CD4-positive, alpha-beta T cell (primary cell): Measurements from ENCODE around the gene FSTL5. TPM values are rescaled to one million over a fixed set of nuclear protein-coding genes. Genes with fewer than 3 reads are reported as not detected.

Experiments
- ATAC-seq: fragments of 200-7000 bp; cut with Tn5 transposase; one replicate; pipeline ENCODE4 v1.10.0; 2022; ENCODE audit warnings: mild to moderate bottlenecking; ENCODE audit not compliant: poor library complexity
- CTCF ChIA-PET: fragments of 350-600 bp; sonication (Branson Sonifier 250); formaldehyde crosslinking; loops from one replicate; lab custom pipeline; 2021; ENCODE audit warnings: antibody characterized with exemption, inconsistent platforms; lab: Charles Lee
- POLR2A ChIA-PET: fragments of 350-600 bp; sonication (Branson Sonifier 250); formaldehyde crosslinking; loops from one replicate; lab custom pipeline; 2021; ENCODE audit warnings: antibody characterized with exemption, inconsistent platforms; lab: Charles Lee
- DNase-seq, 14 experiments: peaks; one replicate each; pipeline ENCODE4 v3.0.0-alpha.2; 2013 to 2020; ENCODE audit warnings: mixed read lengths in 2 of 14
- H3K27ac ChIP-seq, 2 donors: one replicate each; pipeline versions ENCODE4 v1.5.1 to v1.7.0; 2013; ENCODE audit warnings: low read length in 2 of 2, low read depth in 1 of 2, mild to moderate bottlenecking in 1 of 2
- H3K27me3 ChIP-seq, 2 experiments: 1 replicate in 1 of 2; 2 replicates in 1 of 2; pipeline versions ENCODE4 v1.6.1 to v1.7.0; 2013; ENCODE audit warnings: low read length in 2 of 2, control low read depth in 1 of 2, mild to moderate bottlenecking in 1 of 2, moderate library complexity in 1 of 2; ENCODE audit not compliant: insufficient read depth in 2 of 2, control insufficient read depth in 1 of 2
- H3K36me3 ChIP-seq: one replicate; pipeline ENCODE4 v1.6.1; 2013; ENCODE audit warnings: low read length, control low read depth; ENCODE audit not compliant: insufficient read depth
- H3K4me1 ChIP-seq: one replicate; pipeline ENCODE4 v1.6.1; 2013; ENCODE audit warnings: low read length, control low read depth; ENCODE audit not compliant: insufficient read depth
- H3K4me3 ChIP-seq: one replicate; pipeline ENCODE4 v1.5.1; 2013; ENCODE audit warnings: mild to moderate bottlenecking, low read length, moderate library complexity
- H3K9me3 ChIP-seq, 2 experiments: 1 replicate in 1 of 2; 2 replicates in 1 of 2; pipeline versions ENCODE4 v1.6.1 to v1.7.0; 2013; ENCODE audit warnings: low read length in 2 of 2, mild to moderate bottlenecking in 2 of 2, control low read depth in 1 of 2, moderate library complexity in 1 of 2; ENCODE audit not compliant: control insufficient read depth in 1 of 2, insufficient read depth in 1 of 2
- H3K27ac Mint-ChIP-seq: one replicate; pipeline ENCODE4 v1.8.0; 2020; ENCODE audit warnings: mixed read lengths
- H3K27me3 Mint-ChIP-seq: one replicate; pipeline ENCODE4 v1.8.0; 2021; ENCODE audit warnings: mixed read lengths
- H3K36me3 Mint-ChIP-seq: one replicate; pipeline ENCODE4 v1.8.0; 2021; ENCODE audit warnings: low read depth, mixed read lengths
- H3K4me1 Mint-ChIP-seq: one replicate; pipeline ENCODE4 v1.8.0; 2021; ENCODE audit warnings: low read depth, mixed read lengths
- H3K4me3 Mint-ChIP-seq: one replicate; pipeline ENCODE4 v1.8.0; 2020; ENCODE audit warnings: mild to moderate bottlenecking, mixed read lengths
- H3K9me3 Mint-ChIP-seq: one replicate; pipeline ENCODE4 v1.8.0; 2020; ENCODE audit warnings: mixed read lengths
- CTCF ChIP-seq: fragments of 200-600 bp; IDR thresholded peaks from one replicate; pipeline ENCODE4 v1.8.0; 2022; ENCODE audit warnings: antibody characterized with exemption, mild to moderate bottlenecking
- intact Hi-C, 2 experiments: fragments of 100-400 bp; cut with DNase I in 1 of 2; cut with micrococcal nuclease in 1 of 2; formaldehyde crosslinking; loops; one replicate each; pipeline versions ENCODE4 v1.15.1 to v1.9.0; 2023 to 2025; cut with DNase I, micrococcal nuclease
- total RNA-seq, 174 experiments: library from RNA in 2 of 174; stranded (reverse) in 2 of 174; gene quantifications; one replicate each; pipeline ENCODE4 v1.2.3 and lab custom pipeline; 2021 to 2026

Gene FSTL5
- total RNA-seq, 2 experiments from 2014 or later = not detected

GRCh38 chr4:161342881-161343568 is 820.8 kb downstream of the FSTL5 start:
- ATAC-seq = no peak
- H3K27ac ChIP-seq = no peak overlapping the region
- intact Hi-C loops = no loop called here
- CTCF ChIA-PET = no interaction called here
- H3K36me3 ChIP-seq = no peaks in the 10 kb centered on the region
- Mint-ChIP-seq H3K4me1 (no peaks in the 10 kb centered on the region), H3K27me3 (no peaks in the 10 kb centered on the region), H3K36me3 (no peaks in the 10 kb centered on the region), H3K27ac (no peak overlapping the region), H3K4me3 (no peak overlapping the region), H3K9me3 (peaks cover 4% of the 10 kb centered on the region)
- no peak for DNase-seq
- H3K9me3 ChIP-seq = no peaks in the 10 kb centered on the region
- no peak for TF ChIP-seq CTCF
- no peaks in the 10 kb centered on the region for H3K27me3 ChIP-seq
- no peak overlapping the region for H3K4me3 ChIP-seq
- POLR2A ChIA-PET = no interaction called here
- no peaks in the 10 kb centered on the region for H3K4me1 ChIP-seq

GRCh38 chr4:161336621-161337020 is 827.2 kb downstream of the FSTL5 start:
- H3K27me3 ChIP-seq = no peaks in the 10 kb centered on the region
- CTCF ChIA-PET = no interaction called here
- Mint-ChIP-seq H3K27me3 (no peaks in the 10 kb centered on the region), H3K36me3 (no peaks in the 10 kb centered on the region), H3K27ac (no peak overlapping the region), H3K4me3 (no peak overlapping the region), H3K9me3 (peaks cover under 1% of the 10 kb centered on the region), H3K4me1 (no peaks in the 10 kb centered on the region)
- DNase-seq (no peak), ATAC-seq (no peak)
- POLR2A ChIA-PET = no interaction called here
- H3K9me3 ChIP-seq = no peaks in the 10 kb centered on the region
- H3K4me1 ChIP-seq = no peaks in the 10 kb centered on the region
- intact Hi-C loops = no loop called here
- no peak for TF ChIP-seq CTCF
- no peaks in the 10 kb centered on the region for H3K36me3 ChIP-seq
- no peak overlapping the region for H3K4me3 ChIP-seq
- H3K27ac ChIP-seq = no peak overlapping the region

- no peaks in the 10 kb centered on the region for H3K27me3 ChIP-seq
- ATAC-seq (no peak), DNase-seq (no peak)
- Mint-ChIP-seq H3K27me3 (no peaks in the 10 kb centered on the region), H3K9me3 (peaks cover 2% of the 10 kb centered on the region), H3K4me3 (no peak overlapping the region), H3K27ac (no peak overlapping the region), H3K36me3 (no peaks in the 10 kb centered on the region), H3K4me1 (no peaks in the 10 kb centered on the region)
- no peak overlapping the region for H3K27ac ChIP-seq
- no peaks in the 10 kb centered on the region for H3K4me1 ChIP-seq
- no peak for TF ChIP-seq CTCF
- no peak overlapping the region for H3K4me3 ChIP-seq
- H3K36me3 ChIP-seq = no peaks in the 10 kb centered on the region
- intact Hi-C loops = no loop called here
- POLR2A ChIA-PET = no interaction called here
- H3K9me3 ChIP-seq = no peaks in the 10 kb centered on the region
- CTCF ChIA-PET = no interaction called here
Measured at GRCh38 chr4:161336016-161336530, 827.7 kb downstream of the FSTL5 start.
